Parathyroid adenoma (tissue), 2 donors: Measurements from ENCODE around the gene ERGIC3.

Experiments
- H2AFZ ChIP-seq: fragments of 300-600 bp; sonication (generic); one replicate; pipeline ENCODE4 v1.7.0; 2017; ENCODE audit warnings: antibody characterized with exemption, mild to moderate bottlenecking
- H3K27ac ChIP-seq: fragments of 300-600 bp; sonication (generic); one replicate; pipeline ENCODE4 v1.7.0; 2017
- H3K27me3 ChIP-seq: fragments of 300-600 bp; sonication (generic); one replicate; pipeline ENCODE4 v1.7.0; 2017; ENCODE audit warnings: low read length; ENCODE audit not compliant: control insufficient read depth, insufficient read depth
- H3K36me3 ChIP-seq: fragments of 300-600 bp; sonication (generic); one replicate; pipeline ENCODE4 v1.7.0; 2017; ENCODE audit warnings: low read length; ENCODE audit not compliant: control insufficient read depth, insufficient read depth
- H3K4me1 ChIP-seq: fragments of 300-600 bp; sonication (generic); one replicate; pipeline ENCODE4 v1.7.0; 2017; ENCODE audit warnings: control low read depth
- H3K4me2 ChIP-seq: fragments of 300-600 bp; sonication (generic); one replicate; pipeline ENCODE4 v1.7.0; 2017; ENCODE audit warnings: low read length
- H3K4me3 ChIP-seq: fragments of 300-600 bp; sonication (generic); one replicate; pipeline ENCODE4 v1.7.0; 2017; ENCODE audit warnings: low read depth, low read length
- H3K79me2 ChIP-seq: fragments of 300-600 bp; sonication (generic); one replicate; pipeline ENCODE4 v1.7.0; 2017; ENCODE audit warnings: control low read depth
- H3K9ac ChIP-seq: fragments of 300-600 bp; sonication (generic); one replicate; pipeline ENCODE4 v1.7.0; 2017; ENCODE audit warnings: mild to moderate bottlenecking
- H3K9me3 ChIP-seq: fragments of 300-600 bp; sonication (generic); one replicate; pipeline ENCODE4 v1.7.0; 2017; ENCODE audit warnings: low read length; ENCODE audit not compliant: control insufficient read depth
- TF ChIP-seq, protein P1 (sequence below): fragments of 300-600 bp; sonication (generic); IDR thresholded peaks from one replicate; pipeline ENCODE4 v1.7.0; 2017; ENCODE audit warnings: antibody characterized with exemption, mild to moderate bottlenecking
- donor health status: primary hyperparathyroidism.

Gene ERGIC3

DNA sequence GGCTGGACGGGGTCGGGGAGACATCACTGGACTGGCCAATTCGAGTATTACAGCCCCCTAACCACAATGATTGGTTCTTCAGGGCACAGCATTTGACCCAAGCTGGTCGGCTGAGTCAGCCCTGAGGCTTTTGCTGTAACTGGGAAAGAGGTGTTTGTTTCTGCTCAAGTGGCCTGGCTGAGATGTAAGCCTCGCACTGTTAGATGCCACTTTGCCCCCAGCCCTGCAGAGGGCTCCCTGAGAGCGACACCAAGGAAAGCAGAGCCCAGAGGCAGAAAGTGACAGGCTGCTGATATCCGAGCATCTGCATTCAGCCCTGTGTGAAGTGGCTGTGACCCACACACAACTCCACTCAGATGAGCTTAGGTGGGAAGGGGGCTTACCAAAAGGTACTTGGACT lies 19.4 kb downstream of the ERGIC3 start:
- Histone ChIP-seq H3K4me2 (no peak overlapping the region), H3K79me2 (no peaks in the 10 kb centered on the region), H3K4me1 (peaks cover 5% of the 10 kb centered on the region), H2AFZ (no peak overlapping the region), H3K9me3 (no peaks in the 10 kb centered on the region), H3K27ac (no peak overlapping the region), H3K36me3 (no peaks in the 10 kb centered on the region), H3K9ac (no peak overlapping the region), H3K27me3 (no peaks in the 10 kb centered on the region), H3K4me3 (no peak overlapping the region)
- TF ChIP-seq, protein P1, sequence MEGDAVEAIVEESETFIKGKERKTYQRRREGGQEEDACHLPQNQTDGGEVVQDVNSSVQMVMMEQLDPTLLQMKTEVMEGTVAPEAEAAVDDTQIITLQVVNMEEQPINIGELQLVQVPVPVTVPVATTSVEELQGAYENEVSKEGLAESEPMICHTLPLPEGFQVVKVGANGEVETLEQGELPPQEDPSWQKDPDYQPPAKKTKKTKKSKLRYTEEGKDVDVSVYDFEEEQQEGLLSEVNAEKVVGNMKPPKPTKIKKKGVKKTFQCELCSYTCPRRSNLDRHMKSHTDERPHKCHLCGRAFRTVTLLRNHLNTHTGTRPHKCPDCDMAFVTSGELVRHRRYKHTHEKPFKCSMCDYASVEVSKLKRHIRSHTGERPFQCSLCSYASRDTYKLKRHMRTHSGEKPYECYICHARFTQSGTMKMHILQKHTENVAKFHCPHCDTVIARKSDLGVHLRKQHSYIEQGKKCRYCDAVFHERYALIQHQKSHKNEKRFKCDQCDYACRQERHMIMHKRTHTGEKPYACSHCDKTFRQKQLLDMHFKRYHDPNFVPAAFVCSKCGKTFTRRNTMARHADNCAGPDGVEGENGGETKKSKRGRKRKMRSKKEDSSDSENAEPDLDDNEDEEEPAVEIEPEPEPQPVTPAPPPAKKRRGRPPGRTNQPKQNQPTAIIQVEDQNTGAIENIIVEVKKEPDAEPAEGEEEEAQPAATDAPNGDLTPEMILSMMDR = peak; percentile 25

DNA sequence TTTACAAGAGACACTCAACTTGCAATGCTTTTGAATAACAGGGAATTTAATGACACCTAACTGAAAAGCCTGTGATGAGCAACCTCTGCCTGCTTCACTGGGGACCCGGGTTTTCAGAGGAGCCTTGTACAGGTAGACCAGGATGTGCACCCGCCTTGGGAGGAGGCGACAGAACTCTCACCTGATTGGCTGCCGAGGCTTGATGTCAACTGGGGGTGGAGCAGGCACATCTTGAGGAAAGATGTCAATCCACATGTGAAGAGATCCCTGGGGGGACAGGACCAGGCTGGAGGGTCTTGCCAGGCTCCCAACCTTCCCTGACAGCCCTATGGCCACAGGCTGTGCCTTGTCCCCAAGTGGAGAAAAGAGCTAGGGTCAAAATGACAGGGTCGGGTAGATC lies 19.8 kb downstream of the ERGIC3 start:
- Histone ChIP-seq H3K4me1 (peaks cover 5% of the 10 kb centered on the region), H3K4me3 (no peak overlapping the region), H3K9ac (no peak overlapping the region), H3K79me2 (no peaks in the 10 kb centered on the region), H3K9me3 (no peaks in the 10 kb centered on the region), H3K36me3 (no peaks in the 10 kb centered on the region), H3K27ac (no peak overlapping the region), H3K4me2 (no peak overlapping the region), H2AFZ (no peak overlapping the region), H3K27me3 (no peaks in the 10 kb centered on the region)
- TF ChIP-seq, protein P1 = no peak

DNA sequence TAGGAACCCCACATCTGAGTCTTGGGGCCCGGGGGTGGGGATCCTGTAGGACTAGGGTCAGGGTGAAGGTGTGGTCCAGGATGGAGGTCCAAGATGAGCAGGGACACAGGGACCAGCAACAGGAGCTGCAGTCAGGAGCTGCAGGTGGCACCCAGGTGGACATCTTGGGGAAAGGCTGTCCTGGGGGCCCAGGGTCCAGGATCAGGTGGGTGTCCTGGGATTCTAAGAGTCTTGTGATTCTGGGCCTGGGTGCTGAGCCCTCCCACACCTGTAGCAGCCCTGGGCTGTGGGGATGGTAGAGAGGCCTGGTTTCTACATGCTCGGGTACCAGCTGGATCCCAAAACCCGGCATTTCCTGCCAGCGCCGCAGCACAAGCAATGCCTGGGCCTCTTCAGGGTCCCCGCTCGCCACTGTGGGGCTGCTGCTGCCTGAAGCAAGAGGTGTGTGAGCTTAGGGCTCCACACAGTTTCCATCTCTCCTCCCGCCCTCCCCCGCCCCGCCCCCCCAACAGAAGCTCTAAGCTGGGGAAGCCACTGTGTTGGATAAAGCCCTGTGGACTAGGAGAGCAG lies 20.7 kb downstream of the ERGIC3 start:
- Histone ChIP-seq H2AFZ (no peak overlapping the region), H3K9me3 (no peaks in the 10 kb centered on the region), H3K9ac (no peak overlapping the region), H3K27ac (no peak overlapping the region), H3K4me3 (no peak overlapping the region), H3K27me3 (no peaks in the 10 kb centered on the region), H3K36me3 (no peaks in the 10 kb centered on the region), H3K4me1 (peaks cover 5% of the 10 kb centered on the region), H3K4me2 (no peak overlapping the region), H3K79me2 (no peaks in the 10 kb centered on the region)
- TF ChIP-seq, protein P1 = no peak

DNA sequence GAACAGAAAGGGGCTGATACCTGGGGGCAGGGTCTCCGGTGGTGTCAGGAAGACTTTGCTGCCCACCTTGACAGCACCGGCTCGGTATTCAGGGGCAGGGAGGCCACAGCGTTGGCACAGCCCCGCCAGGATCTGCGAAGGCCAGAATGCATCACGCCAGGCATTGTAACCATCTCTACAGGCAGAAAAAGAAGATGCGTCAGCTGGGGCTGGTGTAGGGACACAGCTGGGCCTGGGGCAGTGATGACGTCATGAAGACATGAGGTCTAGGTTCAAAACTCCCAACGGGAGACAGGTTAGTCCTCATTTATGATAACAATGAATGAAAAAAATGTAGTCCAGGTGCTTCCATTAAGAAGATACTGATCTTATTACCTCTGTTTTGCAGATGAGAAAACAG lies 22.0 kb downstream of the ERGIC3 start:
- H3K4me1 ChIP-seq = peaks cover 5% of the 10 kb centered on the region
- H3K9ac ChIP-seq = no peak overlapping the region
- H3K9me3 ChIP-seq = no peaks in the 10 kb centered on the region
- no peak overlapping the region for H3K27ac ChIP-seq
- no peaks in the 10 kb centered on the region for H3K79me2 ChIP-seq
- no peak overlapping the region for H3K4me2 ChIP-seq
- no peak overlapping the region for H3K4me3 ChIP-seq
- TF ChIP-seq, protein P1 = no peak
- H3K36me3 ChIP-seq = no peaks in the 10 kb centered on the region
- no peaks in the 10 kb centered on the region for H3K27me3 ChIP-seq
- H2AFZ ChIP-seq = no peak overlapping the region

DNA sequence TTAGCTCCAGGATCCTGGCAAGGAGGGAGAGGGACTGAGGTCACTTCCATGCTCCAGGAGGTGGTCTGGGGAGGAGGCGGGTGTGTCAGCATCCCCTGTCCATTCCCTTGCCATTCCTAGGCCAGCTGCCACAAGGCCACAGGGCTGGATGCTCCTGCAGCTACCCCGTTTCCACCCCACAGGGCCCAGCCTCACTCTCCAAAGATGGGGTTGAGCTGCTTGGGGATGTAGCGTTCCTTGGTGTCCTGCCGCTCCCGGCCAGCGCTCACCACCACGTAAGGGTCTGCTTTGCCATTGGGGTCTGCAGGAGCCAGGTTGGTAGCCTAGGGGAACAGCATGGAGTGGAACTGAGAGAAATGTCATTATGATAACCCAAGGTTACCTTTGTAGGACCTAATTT lies 23.0 kb downstream of the ERGIC3 start:
- Histone ChIP-seq H3K27ac (no peak overlapping the region), H2AFZ (no peak overlapping the region), H3K9ac (no peak overlapping the region), H3K36me3 (no peaks in the 10 kb centered on the region), H3K4me3 (no peak overlapping the region), H3K27me3 (no peaks in the 10 kb centered on the region), H3K79me2 (no peaks in the 10 kb centered on the region), H3K4me1 (peaks cover 5% of the 10 kb centered on the region), H3K9me3 (no peaks in the 10 kb centered on the region), H3K4me2 (no peak overlapping the region)
- TF ChIP-seq, protein P1 = no peak
